IPS DF 4.7 (cell line): ENCODE results near the gene KCNQ1OT1.

Source experiments
- DNase-seq: peaks from one replicate; pipeline ENCODE4 v3.0.0-alpha.2; 2013; ENCODE audit warnings: low spot score; ENCODE audit errors: extremely low read depth

The KCNQ1OT1 gene

GRCh38 chr11:2703363-2704141 is 3.8 kb upstream of the KCNQ1OT1 start:
- no peak for DNase-seq

- no peak for DNase-seq
Measured at GRCh38 chr11:2702771-2703362, 3.1 kb upstream of the KCNQ1OT1 start.

- DNase-seq: no peak
Measured at GRCh38 chr11:2701898-2702434, 2.2 kb upstream of the KCNQ1OT1 start.

- DNase-seq: no peak
Measured at GRCh38 chr11:2701230-2701629, 1.4 kb upstream of the KCNQ1OT1 start.

GRCh38 chr11:2700415-2701211 is 819 bp upstream of the KCNQ1OT1 start:
- no peak for DNase-seq

GRCh38 chr11:2699185-2699530 is 636 bp downstream of the KCNQ1OT1 start:
- DNase-seq: no peak

GRCh38 chr11:2698386-2699184 is 1.2 kb downstream of the KCNQ1OT1 start:
- no peak for DNase-seq

- no peak for DNase-seq
Measured at GRCh38 chr11:2697866-2698265, 1.9 kb downstream of the KCNQ1OT1 start.

- no peak for DNase-seq
Measured at GRCh38 chr11:2696455-2696854, 3.3 kb downstream of the KCNQ1OT1 start.

GRCh38 chr11:2694995-2695939 is 4.5 kb downstream of the KCNQ1OT1 start:
- no peak for DNase-seq

GRCh38 chr11:2694495-2694894 is 5.3 kb downstream of the KCNQ1OT1 start:
- DNase-seq: no peak

GRCh38 chr11:2693271-2694261 is 6.2 kb downstream of the KCNQ1OT1 start:
- DNase-seq: peak; percentile 93

- no peak for DNase-seq
Measured at GRCh38 chr11:2691991-2692875, 7.6 kb downstream of the KCNQ1OT1 start.

- DNase-seq: no peak
Measured at GRCh38 chr11:2691355-2691761, 8.4 kb downstream of the KCNQ1OT1 start.

- DNase-seq: no peak
Measured at GRCh38 chr11:2690596-2691354, 9.0 kb downstream of the KCNQ1OT1 start.

GRCh38 chr11:2689651-2690575 is 9.9 kb downstream of the KCNQ1OT1 start:
- no peak for DNase-seq
